Endothelial cell (in vitro differentiated cells): ENCODE measurements around the gene ITGB2. TPM values are rescaled to one million over a fixed set of nuclear protein-coding genes. Genes with fewer than 3 reads are reported as not detected.
A peak's percentile ranks its signal among the peaks of the same experiment; 100 is the strongest.

ENCODE experiments used
- DNase-seq: peaks from one replicate; pipeline ENCODE4 v3.0.0; 2021; ENCODE audit warnings: low spot score
- H3K27ac Mint-ChIP-seq: one replicate; pipeline ENCODE4 v1.8.0; 2021; ENCODE audit warnings: mixed read lengths, inconsistent platforms; ENCODE audit not compliant: unreplicated experiment
- H3K27me3 Mint-ChIP-seq: one replicate; pipeline ENCODE4 v1.8.0; 2021; ENCODE audit warnings: mild to moderate bottlenecking, moderate library complexity, mixed read lengths, inconsistent platforms; ENCODE audit not compliant: unreplicated experiment
- H3K36me3 Mint-ChIP-seq: one replicate; pipeline ENCODE4 v1.8.0; 2021; ENCODE audit warnings: mild to moderate bottlenecking, low read depth, mixed read lengths, inconsistent platforms; ENCODE audit not compliant: unreplicated experiment
- H3K4me1 Mint-ChIP-seq: one replicate; pipeline ENCODE4 v1.8.0; 2021; ENCODE audit warnings: mild to moderate bottlenecking, mixed read lengths, inconsistent platforms; ENCODE audit not compliant: unreplicated experiment
- H3K4me3 Mint-ChIP-seq: one replicate; pipeline ENCODE4 v1.8.0; 2021; ENCODE audit warnings: mild to moderate bottlenecking, mixed read lengths, inconsistent platforms; ENCODE audit not compliant: unreplicated experiment
- H3K9me3 Mint-ChIP-seq: one replicate; pipeline ENCODE4 v1.8.0; 2021; ENCODE audit warnings: mixed read lengths, inconsistent platforms; ENCODE audit not compliant: unreplicated experiment
- total RNA-seq: library from RNA; stranded (reverse); fragmentation: NEBNext Ultra II Directional; extraction: Animal tissue kit (Norgen Biotek cat#: 25700); gene quantifications from one replicate; pipeline ENCODE4 v1.2.1, GENCODE V29; 2021; ENCODE audit not compliant: unreplicated experiment
- TF ChIP-seq, protein P1 (sequence below): fragments of 200-600 bp; sonication (generic); IDR thresholded peaks from one replicate; pipeline ENCODE4 v1.5.0; 2021; ENCODE audit warnings: antibody characterized with exemption; ENCODE audit not compliant: unreplicated experiment

Gene ITGB2
- total RNA-seq, 1 donor from 2014 or later: 21.3 TPM

- Mint-ChIP-seq H3K4me1 (no peaks in the 10 kb centered on the region), H3K27ac (peak overlapping the region; percentile 9), H3K27me3 (peaks cover 2% of the 10 kb centered on the region), H3K9me3 (no peaks in the 10 kb centered on the region), H3K4me3 (no peak overlapping the region), H3K36me3 (peaks cover 4% of the 10 kb centered on the region)
- TF ChIP-seq, protein P1, sequence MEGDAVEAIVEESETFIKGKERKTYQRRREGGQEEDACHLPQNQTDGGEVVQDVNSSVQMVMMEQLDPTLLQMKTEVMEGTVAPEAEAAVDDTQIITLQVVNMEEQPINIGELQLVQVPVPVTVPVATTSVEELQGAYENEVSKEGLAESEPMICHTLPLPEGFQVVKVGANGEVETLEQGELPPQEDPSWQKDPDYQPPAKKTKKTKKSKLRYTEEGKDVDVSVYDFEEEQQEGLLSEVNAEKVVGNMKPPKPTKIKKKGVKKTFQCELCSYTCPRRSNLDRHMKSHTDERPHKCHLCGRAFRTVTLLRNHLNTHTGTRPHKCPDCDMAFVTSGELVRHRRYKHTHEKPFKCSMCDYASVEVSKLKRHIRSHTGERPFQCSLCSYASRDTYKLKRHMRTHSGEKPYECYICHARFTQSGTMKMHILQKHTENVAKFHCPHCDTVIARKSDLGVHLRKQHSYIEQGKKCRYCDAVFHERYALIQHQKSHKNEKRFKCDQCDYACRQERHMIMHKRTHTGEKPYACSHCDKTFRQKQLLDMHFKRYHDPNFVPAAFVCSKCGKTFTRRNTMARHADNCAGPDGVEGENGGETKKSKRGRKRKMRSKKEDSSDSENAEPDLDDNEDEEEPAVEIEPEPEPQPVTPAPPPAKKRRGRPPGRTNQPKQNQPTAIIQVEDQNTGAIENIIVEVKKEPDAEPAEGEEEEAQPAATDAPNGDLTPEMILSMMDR: no peak
- no peak for DNase-seq
These were observed 39.7 kb upstream of the ITGB2 start for GRCh38 chr21:44960141-44961092.

DNA sequence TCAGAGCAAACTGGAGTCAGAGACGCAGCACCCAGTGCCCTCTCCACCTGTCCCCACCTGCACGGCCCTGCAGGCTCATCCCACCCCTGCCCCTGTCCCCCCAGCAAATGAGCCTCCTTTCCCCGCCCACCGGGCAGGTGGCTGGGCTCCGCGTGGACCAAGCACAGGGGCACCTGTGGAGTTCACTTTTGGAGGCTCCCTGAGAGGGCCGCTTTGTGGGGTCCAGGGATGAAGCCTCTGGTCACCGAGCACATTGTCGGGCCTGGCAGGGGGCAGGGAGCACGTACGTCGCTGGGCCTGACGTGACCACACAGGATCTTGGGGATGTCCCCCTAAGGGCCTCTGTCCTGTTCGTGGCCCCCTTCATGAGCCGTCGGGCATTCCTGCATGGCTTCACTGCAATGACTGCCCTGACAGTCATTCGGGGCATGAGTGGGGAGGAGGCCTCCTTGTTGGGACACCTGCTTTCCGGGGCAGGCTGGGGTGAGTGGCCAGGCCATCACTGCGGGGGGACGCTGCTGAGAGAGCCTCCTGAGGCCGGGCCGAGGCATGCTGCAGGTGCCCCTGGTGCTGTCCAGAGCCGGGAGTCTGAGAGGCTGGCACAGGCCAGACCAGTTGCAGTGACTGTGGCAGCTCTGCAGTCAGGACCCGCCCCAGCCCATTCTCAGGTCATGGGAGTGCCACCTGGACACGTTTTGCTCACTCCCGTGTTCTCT lies 38.8 kb upstream of the ITGB2 start:
- TF ChIP-seq, protein P1: no peak
- H3K4me1 Mint-ChIP-seq: no peaks in the 10 kb centered on the region
- no peak overlapping the region for H3K4me3 Mint-ChIP-seq
- no peak for DNase-seq
- H3K27me3 Mint-ChIP-seq: peaks cover 6% of the 10 kb centered on the region
- H3K36me3 Mint-ChIP-seq: peaks cover 6% of the 10 kb centered on the region
- no peak overlapping the region for H3K27ac Mint-ChIP-seq
- H3K9me3 Mint-ChIP-seq: no peaks in the 10 kb centered on the region

DNA sequence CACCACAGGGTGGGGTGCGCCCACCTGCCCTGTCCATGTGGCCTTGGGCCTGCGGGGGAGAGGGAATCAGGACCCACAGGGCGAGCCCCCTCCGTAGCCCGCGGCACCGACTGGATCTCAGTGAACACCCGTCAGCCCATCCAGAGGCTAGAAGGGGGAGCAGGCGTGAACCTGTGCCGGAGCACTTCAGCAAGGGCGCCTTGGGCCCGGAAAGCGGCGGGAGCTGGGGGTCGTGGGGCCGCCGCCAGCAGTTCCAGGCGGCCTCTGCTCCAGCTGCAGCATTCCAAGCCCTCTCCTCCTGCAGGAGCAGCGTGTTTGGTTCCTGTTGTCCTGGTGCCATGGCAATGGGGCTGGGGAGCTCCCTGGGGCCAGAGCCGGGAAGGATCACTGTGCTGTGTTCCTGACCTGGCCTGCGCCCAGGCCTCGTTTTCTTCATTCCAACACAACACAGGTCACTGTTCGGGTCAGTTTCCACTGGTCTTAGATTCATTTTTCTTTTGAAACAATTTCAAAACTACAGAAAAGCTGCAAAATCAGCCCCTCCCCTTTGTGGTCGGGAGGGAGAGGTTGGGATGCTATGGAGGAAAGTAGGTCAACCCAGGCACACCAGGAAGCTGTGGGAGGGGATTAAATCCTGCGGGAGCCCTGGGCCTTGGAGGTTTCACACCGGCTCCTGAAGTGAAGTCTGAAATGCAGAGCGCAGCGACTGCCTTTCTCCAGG lies 37.9 kb upstream of the ITGB2 start:
- peak; percentile 37 for DNase-seq
- peaks cover 6% of the 10 kb centered on the region for H3K27me3 Mint-ChIP-seq
- no peak overlapping the region for H3K4me3 Mint-ChIP-seq
- no peaks in the 10 kb centered on the region for H3K4me1 Mint-ChIP-seq
- H3K36me3 Mint-ChIP-seq: peaks cover 7% of the 10 kb centered on the region
- no peaks in the 10 kb centered on the region for H3K9me3 Mint-ChIP-seq
- peak overlapping the region; percentile 64 for H3K27ac Mint-ChIP-seq
- TF ChIP-seq, protein P1: no peak

DNA sequence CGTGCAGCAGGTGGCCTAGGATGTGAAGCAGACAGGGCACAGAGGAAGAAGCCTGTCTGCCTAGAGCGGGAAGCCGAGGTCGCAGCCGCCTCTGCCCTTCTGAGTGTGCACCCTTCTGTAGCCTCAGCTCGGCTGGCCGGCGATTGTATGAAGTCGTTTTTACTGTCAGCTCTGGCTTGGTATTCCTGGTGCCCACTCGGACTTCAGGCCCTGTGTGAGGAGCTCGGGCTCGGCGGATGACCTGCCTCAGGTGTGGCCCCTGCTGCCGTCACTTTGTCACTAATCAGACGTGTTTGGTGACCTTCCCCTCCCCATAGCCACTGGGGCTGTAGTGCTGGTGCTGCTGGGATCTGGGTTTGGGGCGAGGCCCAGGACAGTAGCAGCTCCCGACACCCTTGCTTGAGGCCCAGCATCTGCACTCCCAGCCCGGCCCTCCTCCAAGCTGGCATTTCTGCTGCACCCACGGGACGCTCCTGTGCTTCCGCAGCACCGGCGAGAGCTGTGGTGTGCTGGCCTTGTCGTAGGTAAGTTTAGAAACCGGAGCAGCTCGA lies 37.3 kb upstream of the ITGB2 start:
- Mint-ChIP-seq H3K4me1 (no peaks in the 10 kb centered on the region), H3K4me3 (no peak overlapping the region)

More for the DNA sequence above, 37.3 kb upstream of the ITGB2 start:
- H3K36me3 Mint-ChIP-seq: peaks cover 7% of the 10 kb centered on the region
- TF ChIP-seq, protein P1: no peak
- peak overlapping the region; percentile 13 for H3K27ac Mint-ChIP-seq
- peaks cover 6% of the 10 kb centered on the region for H3K27me3 Mint-ChIP-seq
- H3K9me3 Mint-ChIP-seq: no peaks in the 10 kb centered on the region
- no peak for DNase-seq
